ENCODE data around the gene NECAB3.
"Not testable (repeated sequence)": the region's sequence is repeated elsewhere in the genome, so short reads cannot be mapped to it uniquely, and the experiment has no call there.

NECAB3 gene

DNA sequence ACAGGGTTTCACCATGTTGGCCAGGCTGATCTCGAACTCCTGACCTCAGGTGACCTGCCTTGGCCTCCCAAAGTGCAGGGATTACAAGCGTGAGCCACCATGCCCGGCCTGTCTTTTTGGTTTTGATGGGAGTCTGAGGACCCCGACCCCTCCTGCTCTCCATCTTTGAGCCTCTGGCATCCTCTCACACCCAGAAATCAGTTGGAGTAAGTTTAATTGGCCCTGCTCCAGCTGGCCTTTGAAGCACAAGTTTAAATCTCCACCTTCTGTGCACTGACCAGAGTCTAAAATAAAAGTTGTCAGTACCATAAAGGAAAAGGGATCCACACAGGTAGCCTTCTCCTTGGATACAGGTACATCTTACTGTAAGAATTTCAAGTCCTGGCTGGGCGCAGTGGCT lies 28.0 kb downstream of the NECAB3 start:
- no peak for DNase-seq (ENCODE audit: low read depth)
- TF ChIP-seq, protein P1, sequence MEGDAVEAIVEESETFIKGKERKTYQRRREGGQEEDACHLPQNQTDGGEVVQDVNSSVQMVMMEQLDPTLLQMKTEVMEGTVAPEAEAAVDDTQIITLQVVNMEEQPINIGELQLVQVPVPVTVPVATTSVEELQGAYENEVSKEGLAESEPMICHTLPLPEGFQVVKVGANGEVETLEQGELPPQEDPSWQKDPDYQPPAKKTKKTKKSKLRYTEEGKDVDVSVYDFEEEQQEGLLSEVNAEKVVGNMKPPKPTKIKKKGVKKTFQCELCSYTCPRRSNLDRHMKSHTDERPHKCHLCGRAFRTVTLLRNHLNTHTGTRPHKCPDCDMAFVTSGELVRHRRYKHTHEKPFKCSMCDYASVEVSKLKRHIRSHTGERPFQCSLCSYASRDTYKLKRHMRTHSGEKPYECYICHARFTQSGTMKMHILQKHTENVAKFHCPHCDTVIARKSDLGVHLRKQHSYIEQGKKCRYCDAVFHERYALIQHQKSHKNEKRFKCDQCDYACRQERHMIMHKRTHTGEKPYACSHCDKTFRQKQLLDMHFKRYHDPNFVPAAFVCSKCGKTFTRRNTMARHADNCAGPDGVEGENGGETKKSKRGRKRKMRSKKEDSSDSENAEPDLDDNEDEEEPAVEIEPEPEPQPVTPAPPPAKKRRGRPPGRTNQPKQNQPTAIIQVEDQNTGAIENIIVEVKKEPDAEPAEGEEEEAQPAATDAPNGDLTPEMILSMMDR (IDR thresholded peaks at IDR 0.05; ENCODE audit: low read length, missing control alignments), result no peak
- H3K4me3 ChIP-seq (replicated peaks; ENCODE audit: low read depth, low read length), result no peak overlapping the region

DNA sequence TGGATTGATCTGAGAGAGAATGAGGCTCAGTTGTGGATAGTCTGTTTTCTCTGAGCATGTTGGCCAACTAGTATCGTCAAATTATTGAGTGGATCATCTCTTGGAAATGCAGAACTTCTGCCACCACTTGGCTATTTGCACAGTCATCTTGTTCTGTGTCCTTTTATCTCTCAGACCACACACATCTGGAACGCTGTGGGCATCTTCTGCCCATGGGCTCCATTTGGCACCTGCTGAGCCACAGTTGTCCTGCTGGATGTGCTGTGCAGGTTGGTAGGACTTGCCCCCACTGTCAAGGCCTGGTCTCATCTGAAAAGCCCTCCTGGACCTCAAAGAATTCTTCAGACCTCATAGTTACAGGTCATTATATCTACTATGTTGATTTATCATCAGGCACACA lies 28.8 kb downstream of the NECAB3 start:
- TF ChIP-seq, protein P1 (IDR thresholded peaks at IDR 0.05; ENCODE audit: low read length, missing control alignments), result no peak
- no peak for DNase-seq (ENCODE audit: low read depth)
- no peak overlapping the region for H3K4me3 ChIP-seq (replicated peaks; ENCODE audit: low read depth, low read length)

DNA sequence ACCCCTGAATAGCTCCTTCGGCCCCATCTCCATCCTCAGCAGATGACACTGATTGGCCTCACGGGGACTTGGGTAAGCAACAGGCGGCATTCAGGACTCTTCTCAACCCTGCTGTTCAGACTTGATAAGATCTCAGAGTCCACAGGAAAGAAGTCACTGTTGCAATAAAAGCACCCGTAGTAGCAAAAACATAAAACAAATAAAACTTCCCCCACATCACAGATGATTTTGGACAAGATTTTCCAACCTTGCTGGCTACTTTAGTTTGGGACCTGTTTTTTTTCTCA lies 29.2 kb downstream of the NECAB3 start:
- DNase-seq (ENCODE audit: low read depth), result no peak
- TF ChIP-seq, protein P1 (IDR thresholded peaks at IDR 0.05; ENCODE audit: low read length, missing control alignments), result no peak
- no peak overlapping the region for H3K4me3 ChIP-seq (replicated peaks; ENCODE audit: low read depth, low read length)

DNA sequence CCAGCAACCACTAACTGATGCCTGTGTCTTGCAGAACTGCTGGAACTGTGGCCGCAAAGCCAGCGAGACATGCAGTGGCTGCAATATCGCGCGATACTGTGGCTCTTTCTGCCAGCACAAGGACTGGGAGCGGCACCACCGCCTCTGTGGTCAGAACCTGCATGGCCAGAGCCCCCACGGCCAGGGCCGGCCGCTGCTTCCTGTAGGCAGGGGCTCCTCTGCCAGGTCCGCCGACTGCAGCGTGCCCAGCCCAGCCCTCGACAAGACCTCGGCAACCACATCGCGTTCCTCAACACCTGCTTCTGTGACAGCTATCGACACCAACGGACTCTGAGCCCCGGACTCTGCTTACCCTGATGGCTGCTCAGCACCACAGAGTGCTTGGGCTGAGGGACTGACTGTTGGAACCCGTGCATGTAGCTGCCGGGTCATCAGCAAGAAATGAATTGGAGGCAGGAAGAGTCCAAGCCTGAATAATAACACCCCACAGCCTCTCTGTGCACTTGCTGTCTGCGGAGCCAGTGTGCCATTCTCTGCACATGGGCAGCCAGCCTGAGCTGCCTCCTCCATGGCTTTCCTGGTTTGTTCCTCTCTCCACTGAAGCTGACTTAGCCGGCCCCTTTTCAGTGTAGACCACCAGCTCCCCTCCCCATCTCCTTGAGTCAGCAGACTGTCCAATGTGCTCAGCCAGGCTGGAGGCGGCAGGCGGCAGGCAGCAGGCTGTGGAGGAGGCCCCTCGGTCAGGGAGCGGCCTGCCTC lies 29.7 kb downstream of the NECAB3 start:
- no peak for DNase-seq (ENCODE audit: low read depth)
- H3K4me3 ChIP-seq (replicated peaks; ENCODE audit: low read depth, low read length), result no peak overlapping the region
- TF ChIP-seq, protein P1 (IDR thresholded peaks at IDR 0.05; ENCODE audit: low read length, missing control alignments), result no peak

DNA sequence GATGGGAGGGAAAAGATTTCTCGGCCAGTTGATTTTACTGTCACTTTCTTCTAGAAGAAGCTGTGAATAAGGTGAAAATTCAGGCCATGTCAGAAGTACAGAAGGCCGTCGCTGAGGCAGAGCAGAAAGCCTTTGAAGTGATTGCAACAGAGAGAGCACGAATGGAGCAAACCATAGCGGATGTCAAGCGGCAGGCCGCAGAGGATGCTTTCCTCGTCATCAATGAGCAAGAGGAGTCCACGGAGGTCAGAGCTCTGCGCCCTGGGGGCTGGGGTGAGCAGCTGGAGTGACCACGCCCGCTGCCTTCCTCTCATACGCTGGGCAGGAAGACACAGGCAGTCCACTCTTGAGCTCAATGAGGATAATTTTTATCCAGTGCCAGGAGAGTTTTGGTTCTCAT lies 33.9 kb downstream of the NECAB3 start:
- TF ChIP-seq, protein P1 (IDR thresholded peaks at IDR 0.05; ENCODE audit: low read length, missing control alignments), result no peak
- H3K4me3 ChIP-seq (replicated peaks; ENCODE audit: low read depth, low read length), result no peak overlapping the region
- DNase-seq (ENCODE audit: low read depth), result no peak

DNA sequence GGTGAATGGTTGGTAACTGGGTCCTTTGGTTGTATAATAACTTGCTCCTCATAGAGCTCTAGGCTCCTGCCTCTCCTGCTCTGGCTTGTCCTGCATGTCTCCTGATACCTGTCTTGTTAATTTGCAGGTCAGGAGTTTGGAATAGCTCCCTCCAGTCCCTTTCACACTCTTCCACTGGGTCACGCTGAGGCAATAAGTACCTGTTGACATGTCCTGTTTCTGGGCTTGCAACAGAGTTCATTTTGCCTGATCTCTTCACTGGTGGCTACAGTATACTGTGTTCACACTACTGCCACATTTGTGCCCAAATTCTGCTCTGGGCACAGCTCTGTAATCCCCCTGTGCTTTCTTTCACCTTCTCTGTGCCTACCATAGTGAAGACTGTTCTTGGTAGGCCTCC lies 37.5 kb downstream of the NECAB3 start:
- TF ChIP-seq, protein P1 (IDR thresholded peaks at IDR 0.05; ENCODE audit: low read length, missing control alignments), result no peak
- no peak for DNase-seq (ENCODE audit: low read depth)
- no peak overlapping the region for H3K4me3 ChIP-seq (replicated peaks; ENCODE audit: low read depth, low read length)

DNA sequence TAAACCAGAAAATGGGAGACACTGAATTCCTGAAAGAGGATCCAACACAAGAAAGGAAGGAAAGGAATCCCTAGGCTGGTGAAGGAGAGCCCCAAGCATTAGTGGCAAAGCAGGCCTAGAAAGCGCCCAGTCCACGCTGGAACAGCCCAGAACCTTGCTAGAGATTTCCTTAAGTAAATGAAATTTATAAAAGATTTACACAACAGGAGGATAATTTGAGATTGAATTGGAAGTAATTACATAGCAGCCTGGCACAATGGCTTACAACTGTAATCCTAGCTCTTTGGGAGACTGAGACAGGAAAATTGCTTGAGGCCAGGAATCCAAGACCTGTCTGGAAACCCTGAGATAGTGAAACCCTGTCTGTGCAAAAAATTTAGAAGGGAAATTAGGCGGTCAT lies 38.9 kb downstream of the NECAB3 start:
- H3K4me3 ChIP-seq (replicated peaks; ENCODE audit: low read depth, low read length), result no peak overlapping the region
- no peak for DNase-seq (ENCODE audit: low read depth)
- TF ChIP-seq, protein P1 (IDR thresholded peaks at IDR 0.05; ENCODE audit: low read length, missing control alignments), result no peak

DNA sequence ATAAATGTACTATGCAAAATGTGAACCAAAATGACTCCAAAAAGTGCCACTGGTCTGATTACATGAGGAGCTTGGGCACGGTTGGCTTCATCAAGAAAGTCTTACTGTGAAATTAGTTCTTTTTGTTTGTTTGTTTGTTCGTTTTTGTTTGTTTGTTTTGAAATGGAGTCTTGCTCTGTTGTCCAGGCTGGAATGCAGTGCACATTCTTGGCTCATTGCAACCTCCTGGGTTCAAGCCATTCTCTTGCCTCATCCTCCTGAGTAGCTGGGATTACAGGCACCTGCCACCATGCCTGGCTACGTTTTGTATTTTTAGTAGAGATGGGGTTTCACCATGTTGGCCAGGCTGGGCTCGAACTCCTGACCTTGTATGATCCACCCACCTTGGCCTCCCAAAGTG lies 42.3 kb downstream of the NECAB3 start:
- DNase-seq (ENCODE audit: low read depth); H3K4me3 ChIP-seq (replicated peaks; ENCODE audit: low read depth, low read length): not testable (repeated sequence)

Measured in fibroblast of pulmonary artery (primary cell).